Naive thymus-derived CD8-positive, alpha-beta T cell (primary cell): ENCODE data around the gene POU1F1. TPM values are rescaled to one million over a fixed set of nuclear protein-coding genes. Genes with fewer than 3 reads are reported as not detected.
"Not testable (repeated sequence)": the region's sequence is repeated elsewhere in the genome, so short reads cannot be mapped to it uniquely, and the experiment has no call there.

Experiments used
- ATAC-seq, 2 donors: fragments of 150-1000 bp; cut with Tn5 transposase in 1 of 2; sonication (Bioruptor Pico), chemical (Tn5 transposase) in 1 of 2; 1 replicate in 1 of 2; 2 replicates in 1 of 2; pipeline ENCODE4 v1.10.0; 2021; ENCODE audit warnings: mild to moderate bottlenecking in 2 of 2, moderate library complexity in 2 of 2
- POLR2A ChIA-PET: fragments of 350-600 bp; sonication (Branson Sonifier 250); formaldehyde crosslinking; loops from one replicate; lab custom pipeline; 2021; ENCODE audit warnings: antibody characterized with exemption; lab: Charles Lee
- DNase-seq, 10 donors: peaks; one replicate each; pipeline versions ENCODE4 v3.0.0 to v3.0.0-alpha.2; 2020 to 2022
- H3K27ac Mint-ChIP-seq, 10 donors: one replicate each; pipeline ENCODE4 v1.8.0; 2020 to 2022; ENCODE audit warnings: mild to moderate bottlenecking in 10 of 10, mixed read lengths in 10 of 10, moderate library complexity in 4 of 10, inconsistent platforms in 1 of 10
- H3K27me3 Mint-ChIP-seq, 5 donors: one replicate each; pipeline ENCODE4 v1.8.0; 2021 to 2022; ENCODE audit warnings: mixed read lengths in 5 of 5
- H3K36me3 Mint-ChIP-seq, 3 donors: one replicate each; pipeline ENCODE4 v1.8.0; 2020 to 2022; ENCODE audit warnings: mixed read lengths in 3 of 3, mild to moderate bottlenecking in 2 of 3, inconsistent platforms in 1 of 3
- H3K4me1 Mint-ChIP-seq, 4 donors: one replicate each; pipeline ENCODE4 v1.8.0; 2021 to 2022; ENCODE audit warnings: mixed read lengths in 4 of 4
- H3K4me3 Mint-ChIP-seq, 10 donors: one replicate each; pipeline ENCODE4 v1.8.0; 2020 to 2022; ENCODE audit warnings: mild to moderate bottlenecking in 10 of 10, mixed read lengths in 10 of 10, moderate library complexity in 6 of 10, inconsistent platforms in 1 of 10
- H3K9me3 Mint-ChIP-seq, 9 donors: one replicate each; pipeline ENCODE4 v1.8.0; 2020 to 2022; ENCODE audit warnings: mixed read lengths in 9 of 9, mild to moderate bottlenecking in 3 of 9, inconsistent platforms in 1 of 9, moderate library complexity in 1 of 9
- polyA plus RNA-seq, 3 donors: library from polyadenylated mRNA; unstranded; fragments of 300-500 nt; fragmentation: Illumina TruSeq; gene quantifications; one replicate each; pipeline ENCODE4 v1.2.3, GENCODE V29; 2021
- total RNA-seq, 8 experiments: library from RNA in 2 of 8; stranded (reverse) in 2 of 8; gene quantifications; one replicate each; pipeline ENCODE4 v1.2.3 and lab custom pipeline; 2021 to 2026

Gene POU1F1
- total and polyA plus RNA-seq, 5 experiments from 2014 or later = not detected

GRCh38 chr3:87287011-87287410, 10.6 kb upstream of the POU1F1 start:
- no peak for DNase-seq
- H3K36me3 Mint-ChIP-seq = peaks cover 0 to 2% (median 0%) of the 10 kb centered on the region in 3 donors
- ATAC-seq = no peak
- H3K27me3 Mint-ChIP-seq = peaks cover 0 to 4% (median 2%) of the 10 kb centered on the region in 5 donors
- H3K4me1 Mint-ChIP-seq = no peaks in the 10 kb centered on the region
- no peak overlapping the region for H3K27ac Mint-ChIP-seq
- no peaks in the 10 kb centered on the region for H3K9me3 Mint-ChIP-seq
- H3K4me3 Mint-ChIP-seq = no peak overlapping the region
- POLR2A ChIA-PET = no interaction called here

GRCh38 chr3:87272718-87273341, 3.6 kb downstream of the POU1F1 start:
- Mint-ChIP-seq H3K9me3 (no peaks in the 10 kb centered on the region), H3K4me1 (peaks cover 1 to 21% (median 16%) of the 10 kb centered on the region in 4 donors), H3K27me3 (no peaks in the 10 kb centered on the region), H3K4me3 (no peak overlapping the region), H3K27ac (no peak overlapping the region), H3K36me3 (no peaks in the 10 kb centered on the region)
- POLR2A ChIA-PET = no interaction called here
- DNase-seq (no peak), ATAC-seq (no peak)

- DNase-seq (no peak), ATAC-seq (peak in 1 of 2 donors; percentile 35)
- peaks cover 1 to 21% (median 17%) of the 10 kb centered on the region in 4 donors for H3K4me1 Mint-ChIP-seq
These were observed 5.3 kb downstream of the POU1F1 start for GRCh38 chr3:87270908-87271700.

GRCh38 chr3:87269723-87270122, 6.7 kb downstream of the POU1F1 start:
- no peak for DNase-seq
- H3K4me1 Mint-ChIP-seq = peaks cover 1 to 21% (median 17%) of the 10 kb centered on the region in 4 donors
- ATAC-seq = no peak
- no peaks in the 10 kb centered on the region for H3K9me3 Mint-ChIP-seq
- peak overlapping the region in 1 of 10 donors; percentile 6 for H3K27ac Mint-ChIP-seq
- H3K36me3 Mint-ChIP-seq = no peaks in the 10 kb centered on the region
- POLR2A ChIA-PET = no interaction called here
- H3K4me3 Mint-ChIP-seq = no peak overlapping the region
- H3K27me3 Mint-ChIP-seq = no peaks in the 10 kb centered on the region

More at GRCh38 chr3:87270908-87271700, 5.3 kb downstream of the POU1F1 start:
- no peaks in the 10 kb centered on the region for H3K9me3 Mint-ChIP-seq
- POLR2A ChIA-PET = no interaction called here
- no peaks in the 10 kb centered on the region for H3K36me3 Mint-ChIP-seq
- peak overlapping the region in 4 of 10 donors; percentile 4 to 48 (median 23) for H3K27ac Mint-ChIP-seq
- no peaks in the 10 kb centered on the region for H3K27me3 Mint-ChIP-seq
- no peak overlapping the region for H3K4me3 Mint-ChIP-seq

- DNase-seq = no peak
- H3K27me3 Mint-ChIP-seq = no peaks in the 10 kb centered on the region
- H3K4me1 Mint-ChIP-seq = peaks cover 1 to 21% (median 17%) of the 10 kb centered on the region in 4 donors
- H3K9me3 Mint-ChIP-seq = no peaks in the 10 kb centered on the region
- no peak overlapping the region for H3K4me3 Mint-ChIP-seq
- H3K27ac Mint-ChIP-seq = peak overlapping the region in 1 of 10 donors; percentile 28
- H3K36me3 Mint-ChIP-seq = no peaks in the 10 kb centered on the region
- ATAC-seq = no peak
- POLR2A ChIA-PET = interaction anchor here (0.7 kb wide), 1 partner anchor 881 kb away, joined by 5 read pairs; the partner anchor contains the start of gene C3orf38
These were observed 7.7 kb downstream of the POU1F1 start for GRCh38 chr3:87268646-87269211.

GRCh38 chr3:87267953-87268645, 8.3 kb downstream of the POU1F1 start:
- ATAC-seq = no peak
- Mint-ChIP-seq H3K27ac (peak overlapping the region in 2 of 10 donors; percentile 22 to 28), H3K9me3 (no peaks in the 10 kb centered on the region), H3K27me3 (no peaks in the 10 kb centered on the region), H3K4me3 (no peak overlapping the region), H3K4me1 (peaks cover 1 to 21% (median 17%) of the 10 kb centered on the region in 4 donors), H3K36me3 (no peaks in the 10 kb centered on the region)
- POLR2A ChIA-PET = interaction anchor here (0.7 kb wide), 1 partner anchor 882 kb away, joined by 5 read pairs; the partner anchor contains the start of gene C3orf38
- DNase-seq = no peak

- Mint-ChIP-seq H3K36me3 (no peaks in the 10 kb centered on the region), H3K4me1 (peaks cover 0 to 4% (median 2%) of the 10 kb centered on the region in 4 donors), H3K27me3 (no peaks in the 10 kb centered on the region), H3K27ac (no peak overlapping the region), H3K4me3 (no peak overlapping the region), H3K9me3 (no peaks in the 10 kb centered on the region)
- no peak for ATAC-seq
- POLR2A ChIA-PET = no interaction called here
- no peak for DNase-seq
These were observed 14.5 kb downstream of the POU1F1 start for GRCh38 chr3:87261925-87262324.

GRCh38 chr3:87260270-87260669, 16.1 kb downstream of the POU1F1 start:
- no peaks in the 10 kb centered on the region for H3K9me3 Mint-ChIP-seq
- POLR2A ChIA-PET = interaction anchor here (0.6 kb wide), 1 partner anchor 31 kb away, joined by 3 read pairs; no protein-coding TSS in a partner anchor

GRCh38 chr3:87250009-87250408, 26.4 kb downstream of the POU1F1 start:
- H3K27ac Mint-ChIP-seq = no peak overlapping the region
- no peaks in the 10 kb centered on the region for H3K27me3 Mint-ChIP-seq
- H3K9me3 Mint-ChIP-seq = no peaks in the 10 kb centered on the region
- POLR2A ChIA-PET = no interaction called here
- ATAC-seq (no peak), DNase-seq (no peak)
- peaks cover 0 to 2% (median 0%) of the 10 kb centered on the region in 4 donors for H3K4me1 Mint-ChIP-seq
- no peak overlapping the region for H3K4me3 Mint-ChIP-seq
- peaks cover 0 to 71% (median 28%) of the 10 kb centered on the region in 3 donors for H3K36me3 Mint-ChIP-seq

More at GRCh38 chr3:87260270-87260669, 16.1 kb downstream of the POU1F1 start:
- H3K4me1 Mint-ChIP-seq = peaks cover 0 to 4% (median 2%) of the 10 kb centered on the region in 4 donors
- no peaks in the 10 kb centered on the region for H3K27me3 Mint-ChIP-seq
- peaks cover 0 to 7% (median 0%) of the 10 kb centered on the region in 3 donors for H3K36me3 Mint-ChIP-seq
- H3K4me3 Mint-ChIP-seq = no peak overlapping the region
- ATAC-seq = peak in 1 of 2 donors; percentile 44
- no peak overlapping the region for H3K27ac Mint-ChIP-seq
- DNase-seq = peak in 7 of 10 donors; percentile 4 to 39 (median 29)

- H3K27ac Mint-ChIP-seq = no peak overlapping the region
- H3K27me3 Mint-ChIP-seq = no peaks in the 10 kb centered on the region
- ATAC-seq (no peak), DNase-seq (no peak)
- POLR2A ChIA-PET = no interaction called here
- peaks cover 0 to 65% (median 26%) of the 10 kb centered on the region in 3 donors for H3K36me3 Mint-ChIP-seq
- H3K9me3 Mint-ChIP-seq = no peaks in the 10 kb centered on the region
- no peak overlapping the region for H3K4me3 Mint-ChIP-seq
- peaks cover 0 to 7% (median 1%) of the 10 kb centered on the region in 4 donors for H3K4me1 Mint-ChIP-seq
These were observed 27.6 kb downstream of the POU1F1 start for GRCh38 chr3:87248831-87249230.

- ATAC-seq, H3K27me3 Mint-ChIP-seq, H3K9me3 Mint-ChIP-seq, POLR2A ChIA-PET, H3K4me3 Mint-ChIP-seq, DNase-seq: not testable (repeated sequence)
- Mint-ChIP-seq H3K36me3 (peaks cover 0 to 61% (median 22%) of the 10 kb centered on the region in 3 donors), H3K27ac (peak overlapping the region in 2 of 10 donors; percentile 8 to 15), H3K4me1 (peaks cover 0 to 12% (median 2%) of the 10 kb centered on the region in 4 donors)
These were observed 28.2 kb downstream of the POU1F1 start for GRCh38 chr3:87248231-87248630.

- ATAC-seq (no peak), DNase-seq (no peak)
- no peak overlapping the region for H3K4me3 Mint-ChIP-seq
- peaks cover 0 to 65% (median 24%) of the 10 kb centered on the region in 3 donors for H3K36me3 Mint-ChIP-seq
- H3K27ac Mint-ChIP-seq = no peak overlapping the region
- POLR2A ChIA-PET = no interaction called here
- H3K4me1 Mint-ChIP-seq = peaks cover 3 to 17% (median 9%) of the 10 kb centered on the region in 4 donors
- H3K9me3 Mint-ChIP-seq = no peaks in the 10 kb centered on the region
- H3K27me3 Mint-ChIP-seq = no peaks in the 10 kb centered on the region
These were observed 29.0 kb downstream of the POU1F1 start for GRCh38 chr3:87247430-87247773.
